ENCODE results near the gene FIZ1. TPM values are rescaled to one million over a fixed set of nuclear protein-coding genes. Genes with fewer than 3 reads are reported as not detected.

The FIZ1 gene
- total RNA-seq, 1 donor from 2014 or later: 8.4 TPM

DNA sequence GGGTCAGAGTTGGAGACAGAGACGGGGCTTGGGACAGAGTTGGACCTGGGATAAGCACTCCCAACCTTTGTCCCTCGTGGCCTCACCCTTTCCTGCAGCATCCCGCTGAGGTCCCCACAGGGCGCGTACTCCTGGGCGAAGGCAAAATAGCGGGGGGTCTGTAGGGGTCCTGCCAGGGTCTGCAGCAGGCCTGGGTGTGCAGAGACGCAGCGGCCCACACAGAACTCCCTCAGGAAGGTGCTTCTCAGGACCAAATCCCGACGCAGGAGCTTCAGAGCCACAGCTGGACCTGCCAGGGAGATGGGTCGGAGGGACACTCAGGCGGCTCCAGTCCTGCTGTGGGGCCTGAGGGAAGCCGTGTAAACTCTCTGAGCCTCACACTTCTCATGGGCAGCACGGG, 55.3 kb downstream of the FIZ1 start:
- Histone ChIP-seq H3K36me3 (ENCODE audit: control insufficient read depth, insufficient read depth, low read length) (no peaks in the 10 kb centered on the region), H3K27me3 (ENCODE audit: control insufficient read depth, insufficient read depth, low read length) (peaks cover 3% of the 10 kb centered on the region), H3K4me3 (ENCODE audit: low read depth, low read length) (no peak overlapping the region)
- DNase-seq (ENCODE audit: low read depth): no peak
- TF ChIP-seq, protein P1, sequence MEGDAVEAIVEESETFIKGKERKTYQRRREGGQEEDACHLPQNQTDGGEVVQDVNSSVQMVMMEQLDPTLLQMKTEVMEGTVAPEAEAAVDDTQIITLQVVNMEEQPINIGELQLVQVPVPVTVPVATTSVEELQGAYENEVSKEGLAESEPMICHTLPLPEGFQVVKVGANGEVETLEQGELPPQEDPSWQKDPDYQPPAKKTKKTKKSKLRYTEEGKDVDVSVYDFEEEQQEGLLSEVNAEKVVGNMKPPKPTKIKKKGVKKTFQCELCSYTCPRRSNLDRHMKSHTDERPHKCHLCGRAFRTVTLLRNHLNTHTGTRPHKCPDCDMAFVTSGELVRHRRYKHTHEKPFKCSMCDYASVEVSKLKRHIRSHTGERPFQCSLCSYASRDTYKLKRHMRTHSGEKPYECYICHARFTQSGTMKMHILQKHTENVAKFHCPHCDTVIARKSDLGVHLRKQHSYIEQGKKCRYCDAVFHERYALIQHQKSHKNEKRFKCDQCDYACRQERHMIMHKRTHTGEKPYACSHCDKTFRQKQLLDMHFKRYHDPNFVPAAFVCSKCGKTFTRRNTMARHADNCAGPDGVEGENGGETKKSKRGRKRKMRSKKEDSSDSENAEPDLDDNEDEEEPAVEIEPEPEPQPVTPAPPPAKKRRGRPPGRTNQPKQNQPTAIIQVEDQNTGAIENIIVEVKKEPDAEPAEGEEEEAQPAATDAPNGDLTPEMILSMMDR (IDR thresholded peaks at IDR 0.05; ENCODE audit: insufficient read depth, low read length, poor library complexity, severe bottlenecking): no peak

DNA sequence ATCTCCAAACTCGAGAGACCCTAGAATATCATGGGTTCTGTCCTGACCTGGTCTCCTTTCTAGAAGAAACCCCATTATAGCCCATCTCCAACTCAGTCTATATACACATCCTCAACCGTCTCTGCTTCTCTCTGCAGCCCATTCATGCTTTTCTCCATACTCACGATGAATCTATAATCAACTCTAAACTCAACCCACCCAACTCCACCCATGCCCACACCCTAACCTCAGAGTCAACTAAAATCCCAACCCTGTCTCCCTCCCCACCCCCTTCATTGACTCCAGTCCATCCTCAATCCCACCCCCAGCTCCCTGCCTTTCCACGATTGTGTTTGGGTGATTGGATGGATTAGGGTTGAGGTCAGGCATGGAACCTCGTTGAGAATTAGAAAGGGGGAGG, 55.8 kb downstream of the FIZ1 start:
- H3K36me3 ChIP-seq (ENCODE audit: control insufficient read depth, insufficient read depth, low read length): no peaks in the 10 kb centered on the region
- TF ChIP-seq, protein P1 (IDR thresholded peaks at IDR 0.05; ENCODE audit: insufficient read depth, low read length, poor library complexity, severe bottlenecking): no peak
- no peak for DNase-seq (ENCODE audit: low read depth)
- peaks cover 3% of the 10 kb centered on the region for H3K27me3 ChIP-seq (ENCODE audit: control insufficient read depth, insufficient read depth, low read length)
- H3K4me3 ChIP-seq (ENCODE audit: low read depth, low read length): no peak overlapping the region

DNA sequence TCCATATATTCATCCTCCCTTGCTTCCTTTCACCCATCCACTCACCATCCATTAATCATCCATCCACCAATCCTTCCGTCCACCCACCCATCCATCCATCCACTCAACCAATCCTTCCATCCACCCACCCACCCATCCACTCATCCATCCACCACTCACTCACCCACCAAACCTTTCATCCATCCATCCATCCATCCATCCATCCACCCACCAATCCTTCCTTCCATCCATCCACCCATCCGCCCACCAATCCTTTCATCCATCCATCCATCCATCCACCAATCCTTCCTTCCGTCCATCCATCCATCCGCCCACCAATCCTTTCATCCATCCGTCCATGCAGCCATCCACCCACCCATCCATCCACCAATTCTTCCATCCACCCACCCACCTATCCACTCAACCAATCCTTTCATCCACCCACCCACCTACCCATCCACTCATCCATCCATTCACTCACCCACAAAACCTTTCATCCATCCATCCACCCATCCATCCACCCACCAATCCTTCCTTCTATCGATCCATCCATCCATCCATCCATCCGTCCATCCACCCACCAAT, 56.9 kb downstream of the FIZ1 start:
- Histone ChIP-seq H3K36me3 (ENCODE audit: control insufficient read depth, insufficient read depth, low read length) (no peaks in the 10 kb centered on the region), H3K27me3 (ENCODE audit: control insufficient read depth, insufficient read depth, low read length) (peaks cover 3% of the 10 kb centered on the region), H3K4me3 (ENCODE audit: low read depth, low read length) (no peak overlapping the region)
- no peak for DNase-seq (ENCODE audit: low read depth)
- TF ChIP-seq, protein P1 (IDR thresholded peaks at IDR 0.05; ENCODE audit: insufficient read depth, low read length, poor library complexity, severe bottlenecking): no peak

Other genes starting within 250 kb of the FIZ1 start
- 0.14 and 0.29 TPM in 2 replicates for gene COX6B2, start 244.8 kb downstream of the FIZ1 start, total RNA-seq
- gene GARIN5B, start 236.3 kb downstream of the FIZ1 start, total RNA-seq: 0.07 TPM in 1 of 2 replicates, not detected in the other
- 32.1 and 38.7 TPM in 2 replicates for gene IL11, start 229.1 kb downstream of the FIZ1 start, total RNA-seq
- not detected in 2 replicates for gene TMEM190, start 222.7 kb downstream of the FIZ1 start, total RNA-seq
- 1.4 and 4.1 TPM in 2 replicates for gene TMEM238, start 215.2 kb downstream of the FIZ1 start, total RNA-seq
- 630 and 742 TPM in 2 replicates for gene RPL28, start 213.6 kb downstream of the FIZ1 start, total RNA-seq
- 53.4 and 53.6 TPM in 2 replicates for gene UBE2S, start 191.7 kb downstream of the FIZ1 start, total RNA-seq
- not detected in 2 replicates for gene SHISA7, start 156.2 kb downstream of the FIZ1 start, total RNA-seq
- gene ISOC2, start 137.9 kb downstream of the FIZ1 start, total RNA-seq: 49.8 and 60.5 TPM in 2 replicates
- gene C19orf85, start 134.8 kb downstream of the FIZ1 start, total RNA-seq: not detected in 2 replicates
- 7.3 and 15.8 TPM in 2 replicates for gene ZNF628, start 122.9 kb downstream of the FIZ1 start, total RNA-seq
- gene NAT14, start 114.3 kb downstream of the FIZ1 start, total RNA-seq: 17.1 and 18.2 TPM in 2 replicates
- gene SSC5D, start 111.1 kb downstream of the FIZ1 start, total RNA-seq: 0.21 and 0.33 TPM in 2 replicates
- gene SBK2, start 62.4 kb downstream of the FIZ1 start, total RNA-seq: 0.14 and 0.17 TPM in 2 replicates
- 0.33 TPM in 1 of 2 replicates, not detected in the other for gene SBK3, start 54.0 kb downstream of the FIZ1 start, total RNA-seq
- gene ZNF579, start 18.7 kb downstream of the FIZ1 start, total RNA-seq: 14.4 and 22.0 TPM in 2 replicates
- 32.7 and 35.0 TPM in 2 replicates for gene ZNF524, start 771 bp upstream of the FIZ1 start, total RNA-seq
- gene ZNF865, start 6.1 kb upstream of the FIZ1 start, total RNA-seq: 5.6 and 7.6 TPM in 2 replicates
- 3.6 and 6.3 TPM in 2 replicates for gene ZNF784, start 25.0 kb upstream of the FIZ1 start, total RNA-seq
- 10.1 and 10.4 TPM in 2 replicates for gene ZNF580, start 41.5 kb upstream of the FIZ1 start, total RNA-seq
- gene ZNF581, start 44.1 kb upstream of the FIZ1 start, total RNA-seq: 36.9 and 41.8 TPM in 2 replicates
- 12.0 and 12.2 TPM in 2 replicates for gene CCDC106, start 48.7 kb upstream of the FIZ1 start, total RNA-seq
- gene U2AF2, start 55.5 kb upstream of the FIZ1 start, total RNA-seq: 153 and 164 TPM in 2 replicates
- gene EPN1, start 75.7 kb upstream of the FIZ1 start, total RNA-seq: 155 and 186 TPM in 2 replicates
- not detected in 2 replicates for gene NLRP9, start 138.9 kb upstream of the FIZ1 start, total RNA-seq
- gene RFPL4A, start 159.6 kb upstream of the FIZ1 start, total RNA-seq: not detected in 2 replicates
- not detected in 2 replicates for gene RFPL4AL1, start 169.6 kb upstream of the FIZ1 start, total RNA-seq
- gene NLRP11, start 232.5 kb upstream of the FIZ1 start, total RNA-seq: not detected in 2 replicates
- not detected in 2 replicates for gene NLRP4, start 237.0 kb upstream of the FIZ1 start, total RNA-seq

Measured in kidney epithelial cell (primary cell).